ENCODE data around the gene RBM39. TPM values are rescaled to one million over a fixed set of nuclear protein-coding genes. Genes with fewer than 3 reads are reported as not detected.

The RBM39 gene
- total RNA-seq, 1 donor from 2014 or later, result 488 TPM

GRCh38 chr20:35662551-35662950 is 79.5 kb downstream of the RBM39 start:
- Mint-ChIP-seq H3K9me3 (no peaks in the 10 kb centered on the region), H3K36me3 (no peaks in the 10 kb centered on the region), H3K4me3 (peak overlapping the region; percentile 95), H3K27me3 (ENCODE audit: low read depth) (no peaks in the 10 kb centered on the region), H3K4me1 (peaks cover 52% of the 10 kb centered on the region), H3K27ac (peak overlapping the region; percentile 86)
- TF ChIP-seq CTCF (IDR thresholded peaks at IDR 0.05; ENCODE audit: unreplicated experiment), result no peak
- DNase-seq (ENCODE audit: low spot score in 2 of 2, unreplicated experiment in 2 of 2), result no peak

GRCh38 chr20:35661908-35662307 is 80.2 kb downstream of the RBM39 start:
- DNase-seq (ENCODE audit: low spot score in 2 of 2, unreplicated experiment in 2 of 2), result no peak
- no peak for TF ChIP-seq CTCF (IDR thresholded peaks at IDR 0.05; ENCODE audit: unreplicated experiment)
- Mint-ChIP-seq H3K4me1 (peaks cover 57% of the 10 kb centered on the region), H3K27me3 (ENCODE audit: low read depth) (no peaks in the 10 kb centered on the region), H3K4me3 (peak overlapping the region; percentile 95), H3K36me3 (peaks cover 3% of the 10 kb centered on the region), H3K27ac (peak overlapping the region; percentile 86), H3K9me3 (no peaks in the 10 kb centered on the region)

- Mint-ChIP-seq H3K27ac (peak overlapping the region; percentile 86), H3K9me3 (no peaks in the 10 kb centered on the region), H3K4me1 (peaks cover 57% of the 10 kb centered on the region), H3K4me3 (peak overlapping the region; percentile 95), H3K27me3 (ENCODE audit: low read depth) (no peaks in the 10 kb centered on the region), H3K36me3 (peaks cover 3% of the 10 kb centered on the region)
- TF ChIP-seq CTCF (IDR thresholded peaks at IDR 0.05; ENCODE audit: unreplicated experiment), result no peak
- DNase-seq (ENCODE audit: low spot score in 2 of 2, unreplicated experiment in 2 of 2), result no peak
These were observed 81.0 kb downstream of the RBM39 start for GRCh38 chr20:35661053-35661452.

GRCh38 chr20:35660122-35660937 is 81.7 kb downstream of the RBM39 start:
- Mint-ChIP-seq H3K4me3 (no peak overlapping the region), H3K36me3 (peaks cover 3% of the 10 kb centered on the region), H3K9me3 (no peaks in the 10 kb centered on the region), H3K4me1 (peaks cover 57% of the 10 kb centered on the region), H3K27me3 (ENCODE audit: low read depth) (no peaks in the 10 kb centered on the region), H3K27ac (peak overlapping the region; percentile 30)
- DNase-seq (ENCODE audit: low spot score in 2 of 2, unreplicated experiment in 2 of 2), result no peak
- TF ChIP-seq CTCF (IDR thresholded peaks at IDR 0.05; ENCODE audit: unreplicated experiment), result no peak

- Mint-ChIP-seq H3K27ac (peak overlapping the region; percentile 70), H3K36me3 (peaks cover 4% of the 10 kb centered on the region), H3K9me3 (no peaks in the 10 kb centered on the region), H3K4me3 (no peak overlapping the region), H3K27me3 (ENCODE audit: low read depth) (no peaks in the 10 kb centered on the region), H3K4me1 (peaks cover 37% of the 10 kb centered on the region)
- DNase-seq (ENCODE audit: low spot score in 2 of 2, unreplicated experiment in 2 of 2), result no peak
- no peak for TF ChIP-seq CTCF (IDR thresholded peaks at IDR 0.05; ENCODE audit: unreplicated experiment)
These were observed 84.8 kb downstream of the RBM39 start for GRCh38 chr20:35657271-35657670.

Measured in mesothelial cell of epicardium (in vitro differentiated cells).